Prostate gland (tissue), 2 donors: ENCODE measurements around the gene SEPTIN14.

ENCODE experiments used
- CTCF ChIP-seq, 4 experiments: fragments of 200-600 bp in 2 of 4; fragments of 450-650 bp in 2 of 4; sonication (generic) in 2 of 4; IDR thresholded peaks; 1 replicate in 3 of 4; 2 replicates in 1 of 4; pipeline ENCODE4 v1.5.1; 2016 to 2019; ENCODE audit warnings: antibody characterized with exemption in 4 of 4, mild to moderate bottlenecking in 2 of 4, moderate library complexity in 2 of 4
- POLR2A ChIP-seq: fragments of 450-650 bp; IDR thresholded peaks from one replicate; pipeline ENCODE4 v1.6.1; 2016; ENCODE audit warnings: antibody characterized with exemption, mild to moderate bottlenecking
- POLR2AphosphoS5 ChIP-seq: sonication (generic); formaldehyde crosslinking; IDR thresholded peaks from one replicate; pipeline ENCODE4 v1.6.1; 2017; ENCODE audit warnings: antibody characterized with exemption

- TF ChIP-seq CTCF (IDR thresholded peaks at IDR 0.05): no peak
- TF ChIP-seq POLR2AphosphoS5: no peak
- TF ChIP-seq POLR2A: no peak
Measured at GRCh38 chr7:55776196-55776595, 86.4 kb downstream of the SEPTIN14 start.
